Dendritic cell treated with granulocyte-macrophage colony-stimulating factor and Interleukin-4, amounts not matched to agents 40 ng/mL and 50 ng/mL, for 4 days (primary cell): ENCODE measurements around the gene DDT.
"Not testable (repeated sequence)": the region's sequence is repeated elsewhere in the genome, so short reads cannot be mapped to it uniquely, and the experiment has no call there.

Experiments
- H3K27ac Mint-ChIP-seq: one replicate; pipeline ENCODE4 v1.8.0; 2022; ENCODE audit warnings: mild to moderate bottlenecking, mixed read lengths
- H3K27me3 Mint-ChIP-seq: one replicate; pipeline ENCODE4 v1.8.0; 2022; ENCODE audit warnings: mild to moderate bottlenecking, mixed read lengths
- H3K36me3 Mint-ChIP-seq: one replicate; pipeline ENCODE4 v1.8.0; 2022; ENCODE audit warnings: low read depth, mixed read lengths
- H3K4me1 Mint-ChIP-seq: one replicate; pipeline ENCODE4 v1.8.0; 2022; ENCODE audit warnings: low read depth, mixed read lengths
- H3K4me3 Mint-ChIP-seq: one replicate; pipeline ENCODE4 v1.8.0; 2022; ENCODE audit warnings: mild to moderate bottlenecking, moderate library complexity, mixed read lengths
- H3K9me3 Mint-ChIP-seq: one replicate; pipeline ENCODE4 v1.8.0; 2022; ENCODE audit warnings: mixed read lengths
- intact Hi-C: fragments of 100-400 bp; cut with micrococcal nuclease; formaldehyde crosslinking; loops from one replicate; pipeline ENCODE4 v1.15.0; 2022

Gene DDT

DNA sequence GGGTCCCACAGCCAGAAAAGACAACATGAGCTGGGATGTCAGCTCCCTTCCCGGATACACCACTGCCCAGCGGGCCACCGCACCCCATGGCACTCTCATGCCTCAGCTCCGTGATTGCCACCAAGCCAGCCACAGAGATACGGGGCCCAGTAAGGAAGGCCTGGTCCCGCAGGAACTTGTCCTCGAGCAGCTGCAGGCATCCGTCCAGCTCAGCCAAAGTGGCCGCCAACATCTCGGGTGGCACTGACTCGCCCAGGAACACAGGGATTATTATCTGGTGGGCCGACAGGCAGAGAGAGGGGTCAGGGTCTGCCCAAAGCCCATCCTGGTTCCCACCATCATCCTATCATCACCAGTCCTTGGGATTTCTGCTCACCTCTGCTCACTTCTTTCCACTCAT lies 3.1 kb upstream of the DDT start:
- H3K36me3 Mint-ChIP-seq, H3K27me3 Mint-ChIP-seq, H3K9me3 Mint-ChIP-seq, H3K4me1 Mint-ChIP-seq, H3K27ac Mint-ChIP-seq, H3K4me3 Mint-ChIP-seq, intact Hi-C loops: not testable (repeated sequence)

DNA sequence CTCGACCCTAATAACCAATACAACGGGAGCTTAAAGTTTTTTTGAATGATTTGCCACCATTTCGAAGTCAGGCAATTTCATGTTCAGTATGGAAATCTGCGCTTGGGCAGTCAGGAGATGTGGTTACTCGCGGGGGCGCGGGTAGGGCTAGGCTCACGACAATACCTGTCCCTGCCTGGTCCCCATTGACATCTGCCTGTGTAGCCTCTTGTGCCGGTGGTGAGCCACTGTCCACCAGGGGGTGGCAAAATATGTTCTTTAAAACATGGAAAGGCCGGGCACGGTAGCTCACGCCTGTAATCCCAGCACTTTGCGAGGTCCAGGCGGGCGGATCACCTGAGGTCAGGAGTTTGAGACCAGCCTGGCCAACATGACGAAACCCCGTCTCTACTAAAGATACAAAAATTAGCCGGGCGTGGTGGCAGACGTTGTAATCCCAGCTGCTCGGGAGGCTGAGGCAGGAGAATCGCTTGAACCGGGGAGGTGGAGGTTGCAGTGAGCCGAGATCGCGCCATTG lies 653 bp upstream of the DDT start:
- H3K9me3 Mint-ChIP-seq, H3K27ac Mint-ChIP-seq, H3K27me3 Mint-ChIP-seq, H3K4me3 Mint-ChIP-seq: not testable (repeated sequence)
- H3K4me1 Mint-ChIP-seq = peaks cover 23% of the 10 kb centered on the region
- intact Hi-C loops = loop anchor here (5.0 kb wide), 2 partner anchors 43 to 63 kb away; no protein-coding TSS in a partner anchor
- peaks cover 23% of the 10 kb centered on the region for H3K36me3 Mint-ChIP-seq

DNA sequence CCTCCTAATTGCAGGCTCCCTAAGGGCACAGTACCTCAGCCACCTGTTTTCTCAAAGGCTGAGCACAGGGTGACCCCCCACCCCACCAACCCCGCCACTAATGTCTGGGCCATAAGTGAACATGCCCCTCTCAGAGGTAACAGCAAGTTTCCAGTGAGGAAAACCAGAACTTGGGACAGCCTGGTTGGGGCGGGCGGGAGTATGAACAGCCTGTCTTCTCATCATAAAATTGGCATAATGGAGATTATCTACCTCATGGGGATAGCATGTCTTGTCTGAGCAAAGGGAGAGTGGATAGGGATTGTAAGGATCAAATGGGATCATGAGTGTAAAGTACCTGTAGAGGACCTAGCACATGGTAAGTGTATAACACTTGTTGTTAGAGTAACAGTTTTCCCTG lies 2.3 kb downstream of the DDT start:
- not testable (repeated sequence) for H3K4me3 Mint-ChIP-seq, H3K9me3 Mint-ChIP-seq, H3K27ac Mint-ChIP-seq, H3K27me3 Mint-ChIP-seq
- intact Hi-C loops = loop anchor here (5.0 kb wide), 2 partner anchors 40 to 60 kb away; no protein-coding TSS in a partner anchor
- Mint-ChIP-seq H3K4me1 (peaks cover 33% of the 10 kb centered on the region), H3K36me3 (peaks cover 35% of the 10 kb centered on the region)

DNA sequence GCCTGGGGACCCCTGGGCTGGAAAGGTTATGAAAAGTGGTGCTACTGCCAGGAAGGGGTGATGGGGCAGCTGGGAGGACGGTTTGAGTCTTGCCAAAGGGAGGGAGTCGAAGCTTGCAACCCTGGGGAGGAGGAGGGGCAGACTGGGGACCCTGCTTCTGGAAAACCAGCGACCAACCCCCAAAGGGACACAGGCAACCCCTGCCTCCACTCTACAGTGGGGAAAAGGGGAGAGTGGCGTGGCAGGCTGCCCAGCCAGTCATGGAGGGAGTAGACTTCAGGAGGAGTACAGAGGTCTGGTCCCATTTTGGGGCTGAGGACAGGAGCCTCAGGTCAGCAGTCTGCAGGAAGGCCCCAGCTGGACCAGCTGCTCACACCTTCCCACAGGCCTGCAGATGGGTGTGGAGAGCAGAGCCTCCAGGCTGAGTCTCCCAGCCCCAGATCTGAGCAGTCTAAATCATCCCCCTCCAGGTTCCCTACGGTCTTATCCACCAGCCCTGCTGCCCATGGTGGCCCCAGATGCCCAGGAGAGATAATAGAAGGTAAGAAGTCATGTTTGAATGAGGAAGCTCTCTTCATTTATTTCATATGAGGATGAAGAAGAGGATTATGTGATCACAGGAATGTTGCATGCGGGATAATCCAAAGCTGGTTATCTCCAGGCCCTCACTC lies 3.3 kb downstream of the DDT start:
- H3K27ac Mint-ChIP-seq = no peak overlapping the region
- intact Hi-C loops = loop anchor here (5.0 kb wide), 2 partner anchors 39 to 59 kb away; no protein-coding TSS in a partner anchor
- peaks cover 33% of the 10 kb centered on the region for H3K4me1 Mint-ChIP-seq
- H3K4me3 Mint-ChIP-seq = no peak overlapping the region
- peaks cover 35% of the 10 kb centered on the region for H3K36me3 Mint-ChIP-seq
- H3K27me3 Mint-ChIP-seq = no peaks in the 10 kb centered on the region
- no peaks in the 10 kb centered on the region for H3K9me3 Mint-ChIP-seq

DNA sequence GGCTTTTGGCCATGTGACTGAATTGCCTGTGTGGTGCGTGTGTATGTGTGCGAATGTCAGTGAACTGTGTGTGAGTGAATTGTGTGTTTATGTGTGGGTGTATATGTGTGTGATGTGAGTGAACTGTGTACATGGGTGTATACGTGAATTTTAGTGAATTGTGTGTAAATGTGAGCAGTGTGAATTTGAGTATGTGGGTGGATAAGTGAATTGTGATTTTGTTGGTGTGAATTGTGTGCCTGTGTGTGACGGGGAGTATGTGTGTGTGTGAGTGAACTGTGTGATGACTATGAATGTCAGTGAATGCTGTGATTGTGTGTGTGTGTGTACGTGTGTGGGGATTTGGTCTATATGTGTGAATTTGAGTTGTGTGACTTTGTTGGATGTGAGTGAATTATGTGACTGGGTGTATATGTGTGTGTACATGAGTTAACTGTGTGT lies 4.0 kb downstream of the DDT start:
- no peak overlapping the region for H3K27ac Mint-ChIP-seq
- no peaks in the 10 kb centered on the region for H3K27me3 Mint-ChIP-seq
- H3K4me3 Mint-ChIP-seq = no peak overlapping the region
- H3K4me1 Mint-ChIP-seq = peaks cover 33% of the 10 kb centered on the region
- H3K9me3 Mint-ChIP-seq = no peaks in the 10 kb centered on the region
- H3K36me3 Mint-ChIP-seq = peaks cover 35% of the 10 kb centered on the region
- intact Hi-C loops = loop anchor here (5.0 kb wide), 2 partner anchors 38 to 58 kb away; no protein-coding TSS in a partner anchor

DNA sequence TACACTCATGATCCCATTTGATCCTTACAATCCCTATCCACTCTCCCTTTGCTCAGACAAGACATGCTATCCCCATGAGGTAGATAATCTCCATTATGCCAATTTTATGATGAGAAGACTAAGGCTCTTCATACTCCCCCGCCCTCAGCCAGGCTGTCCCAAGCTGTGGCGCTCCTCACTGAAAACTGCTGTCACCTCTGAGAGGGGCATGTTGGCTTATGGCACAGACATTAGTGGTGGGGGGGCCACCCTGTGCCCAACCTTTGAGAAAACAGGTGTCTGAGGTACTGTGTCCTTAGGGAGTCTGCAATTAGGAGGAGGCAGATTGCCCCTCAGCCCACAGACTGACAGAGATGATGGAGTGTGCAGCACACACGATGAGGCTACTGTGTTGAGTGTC lies 5.2 kb downstream of the DDT start:
- no peaks in the 10 kb centered on the region for H3K9me3 Mint-ChIP-seq
- no peaks in the 10 kb centered on the region for H3K27me3 Mint-ChIP-seq
- peaks cover 35% of the 10 kb centered on the region for H3K36me3 Mint-ChIP-seq
- H3K4me3 Mint-ChIP-seq = no peak overlapping the region
- H3K27ac Mint-ChIP-seq = peak overlapping the region; percentile 37
- H3K4me1 Mint-ChIP-seq = peaks cover 33% of the 10 kb centered on the region
- intact Hi-C loops = no loop called here

DNA sequence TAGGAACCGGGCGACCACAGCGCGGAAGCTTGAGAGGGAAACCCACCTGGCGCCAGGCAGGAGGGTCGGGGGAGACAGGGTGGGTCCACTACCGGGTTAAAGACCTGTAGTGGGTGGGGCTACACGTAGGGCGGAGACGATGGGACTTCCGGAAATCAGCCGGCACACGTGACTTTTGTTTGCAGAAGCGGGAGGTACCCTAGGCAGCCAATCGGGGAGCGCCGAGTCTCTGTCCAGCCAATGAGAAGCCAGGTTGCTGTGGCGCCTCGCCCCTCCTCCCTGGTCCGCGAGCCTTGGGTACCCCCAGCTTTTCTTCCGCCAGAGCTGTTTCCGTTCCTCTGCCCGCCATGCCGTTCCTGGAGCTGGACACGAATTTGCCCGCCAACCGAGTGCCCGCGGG lies 7.7 kb downstream of the DDT start, which contains the start of gene DDTL:
Gene DDTL, plus strand, starts transcription at position 321 of the 400 bp plus-strand sequence. Its CDS starts 27 bp downstream, at position 348.
- H3K27me3 Mint-ChIP-seq, intact Hi-C loops, H3K9me3 Mint-ChIP-seq, H3K4me3 Mint-ChIP-seq, H3K27ac Mint-ChIP-seq: not testable (repeated sequence)
- Mint-ChIP-seq H3K36me3 (peaks cover 28% of the 10 kb centered on the region), H3K4me1 (peaks cover 27% of the 10 kb centered on the region)

DNA sequence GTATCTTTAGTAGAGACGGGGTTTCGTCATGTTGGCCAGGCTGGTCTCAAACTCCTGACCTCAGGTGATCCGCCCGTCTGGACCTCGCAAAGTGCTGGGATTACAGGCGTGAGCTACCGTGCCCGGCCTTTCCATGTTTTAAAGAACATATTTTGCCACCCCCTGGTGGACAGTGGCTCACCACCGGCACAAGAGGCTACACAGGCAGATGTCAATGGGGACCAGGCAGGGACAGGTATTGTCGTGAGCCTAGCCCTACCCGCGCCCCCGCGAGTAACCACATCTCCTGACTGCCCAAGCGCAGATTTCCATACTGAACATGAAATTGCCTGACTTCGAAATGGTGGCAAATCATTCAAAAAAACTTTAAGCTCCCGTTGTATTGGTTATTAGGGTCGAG lies 8.1 kb downstream of the DDT start:
- H3K27me3 Mint-ChIP-seq, H3K4me3 Mint-ChIP-seq, intact Hi-C loops, H3K9me3 Mint-ChIP-seq, H3K27ac Mint-ChIP-seq: not testable (repeated sequence)
- H3K4me1 Mint-ChIP-seq = peaks cover 22% of the 10 kb centered on the region
- H3K36me3 Mint-ChIP-seq = peaks cover 24% of the 10 kb centered on the region

DNA sequence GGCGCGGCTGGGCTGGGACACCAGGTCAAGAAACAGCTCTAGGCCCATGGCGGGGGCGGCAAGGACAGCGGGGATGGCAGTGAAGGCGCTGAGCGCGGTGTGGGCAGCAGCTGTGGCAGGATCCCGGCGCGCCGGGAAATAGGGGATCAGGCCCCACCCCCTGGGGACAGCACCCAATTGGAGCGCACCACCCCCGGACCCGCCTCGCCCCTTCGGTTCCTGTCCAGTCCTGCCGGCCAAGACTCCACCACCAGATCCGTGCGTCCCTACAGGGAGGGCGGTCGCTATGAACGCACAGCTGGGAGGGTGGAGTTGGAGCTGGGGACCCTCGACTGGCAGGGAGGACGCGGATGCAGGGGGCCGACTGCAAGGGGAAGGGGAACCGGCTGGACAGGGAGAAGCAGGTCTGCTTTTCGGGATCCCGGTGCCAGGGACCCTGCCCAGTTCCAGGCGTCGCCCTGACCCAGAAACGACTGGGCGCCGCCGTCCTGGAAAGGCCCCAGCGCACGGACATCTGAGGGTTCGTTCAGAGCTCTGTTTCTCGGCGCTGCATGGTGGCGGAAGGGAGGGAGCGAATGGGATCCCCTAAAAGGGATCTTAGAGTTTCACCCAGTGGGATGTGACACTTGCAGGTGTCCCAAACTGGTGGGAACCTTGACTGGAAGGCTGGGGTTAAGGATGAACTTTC lies 13.0 kb downstream of the DDT start, which contains the start of gene GSTT2B:
Gene GSTT2B, minus strand, starts transcription at position 112 of the 688 bp plus-strand sequence. Its CDS starts 64 bp downstream, at position 48.
- intact Hi-C loops, H3K4me3 Mint-ChIP-seq: not testable (repeated sequence)

DNA sequence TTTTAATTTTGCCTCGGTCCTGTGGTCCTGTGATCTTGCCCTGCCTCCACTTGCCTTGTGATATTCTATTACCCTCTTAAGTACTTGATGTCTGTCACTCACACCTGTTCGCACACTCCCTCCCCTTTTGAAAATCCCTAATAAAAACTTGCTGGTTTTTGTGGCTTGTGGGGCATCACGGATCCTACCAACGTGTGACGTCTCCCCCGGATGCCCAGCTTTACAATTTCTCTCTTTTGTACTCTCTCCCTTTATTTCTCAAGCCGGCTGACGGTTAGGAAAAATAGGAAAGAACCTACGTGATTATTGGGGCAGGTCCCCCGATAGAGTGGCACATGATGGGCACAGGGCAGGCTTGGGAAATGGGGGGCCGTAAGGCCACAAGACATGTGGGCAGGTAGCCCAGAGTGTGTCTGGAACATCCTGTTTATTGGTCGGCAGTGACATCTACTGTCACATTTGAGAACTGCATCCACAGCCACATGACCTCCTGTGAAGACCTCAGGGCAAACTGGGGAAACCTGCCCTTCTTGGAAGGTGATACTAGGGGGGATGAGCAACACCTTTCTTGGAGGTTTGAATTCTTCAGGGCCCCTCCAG lies 17.8 kb downstream of the DDT start:
- H3K36me3 Mint-ChIP-seq, H3K4me1 Mint-ChIP-seq, intact Hi-C loops, H3K9me3 Mint-ChIP-seq, H3K27me3 Mint-ChIP-seq, H3K27ac Mint-ChIP-seq, H3K4me3 Mint-ChIP-seq: not testable (repeated sequence)

More for the DNA sequence above, 13.0 kb downstream of the DDT start, which contains the start of gene GSTT2B:
- H3K27ac Mint-ChIP-seq, H3K36me3 Mint-ChIP-seq, H3K4me1 Mint-ChIP-seq, H3K9me3 Mint-ChIP-seq, H3K27me3 Mint-ChIP-seq: not testable (repeated sequence)

DNA sequence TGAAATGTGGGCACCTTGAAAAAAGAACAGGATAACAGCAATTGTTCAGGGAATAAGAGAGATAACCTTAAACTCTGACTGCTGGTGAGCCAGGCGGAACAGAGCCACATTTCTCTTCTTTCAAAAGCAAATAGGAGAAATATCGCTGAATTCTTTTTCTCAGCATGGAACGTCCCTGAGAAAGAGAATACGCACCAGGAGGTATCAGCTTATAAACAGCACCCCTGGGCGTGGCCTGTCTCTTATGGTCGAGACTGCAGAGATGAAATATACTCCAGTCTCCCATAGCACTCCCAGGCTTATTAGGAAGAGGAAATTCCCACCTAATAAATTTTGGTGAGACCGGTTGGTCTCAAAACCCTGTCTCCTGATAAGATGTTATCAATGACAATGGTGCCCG lies 18.4 kb downstream of the DDT start:
- intact Hi-C loops, H3K27me3 Mint-ChIP-seq, H3K36me3 Mint-ChIP-seq, H3K4me1 Mint-ChIP-seq, H3K4me3 Mint-ChIP-seq, H3K27ac Mint-ChIP-seq, H3K9me3 Mint-ChIP-seq: not testable (repeated sequence)

DNA sequence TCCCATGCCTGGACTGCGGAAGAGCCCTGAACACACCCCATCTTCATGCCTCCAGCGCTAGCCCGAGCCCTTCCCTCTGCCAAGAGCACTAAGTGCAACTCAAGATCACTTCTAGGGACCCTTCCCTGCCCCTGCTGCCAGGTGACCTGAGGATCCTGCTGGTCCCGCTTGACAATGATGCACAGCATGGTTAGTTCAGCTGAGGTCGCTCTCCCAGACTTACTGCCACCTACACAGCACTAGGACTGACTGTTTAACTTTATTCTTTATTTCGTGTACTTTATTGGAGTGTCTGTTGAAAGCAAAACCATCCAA lies 19.3 kb downstream of the DDT start:
- H3K27ac Mint-ChIP-seq, H3K9me3 Mint-ChIP-seq, intact Hi-C loops, H3K27me3 Mint-ChIP-seq, H3K4me1 Mint-ChIP-seq, H3K4me3 Mint-ChIP-seq, H3K36me3 Mint-ChIP-seq: not testable (repeated sequence)

DNA sequence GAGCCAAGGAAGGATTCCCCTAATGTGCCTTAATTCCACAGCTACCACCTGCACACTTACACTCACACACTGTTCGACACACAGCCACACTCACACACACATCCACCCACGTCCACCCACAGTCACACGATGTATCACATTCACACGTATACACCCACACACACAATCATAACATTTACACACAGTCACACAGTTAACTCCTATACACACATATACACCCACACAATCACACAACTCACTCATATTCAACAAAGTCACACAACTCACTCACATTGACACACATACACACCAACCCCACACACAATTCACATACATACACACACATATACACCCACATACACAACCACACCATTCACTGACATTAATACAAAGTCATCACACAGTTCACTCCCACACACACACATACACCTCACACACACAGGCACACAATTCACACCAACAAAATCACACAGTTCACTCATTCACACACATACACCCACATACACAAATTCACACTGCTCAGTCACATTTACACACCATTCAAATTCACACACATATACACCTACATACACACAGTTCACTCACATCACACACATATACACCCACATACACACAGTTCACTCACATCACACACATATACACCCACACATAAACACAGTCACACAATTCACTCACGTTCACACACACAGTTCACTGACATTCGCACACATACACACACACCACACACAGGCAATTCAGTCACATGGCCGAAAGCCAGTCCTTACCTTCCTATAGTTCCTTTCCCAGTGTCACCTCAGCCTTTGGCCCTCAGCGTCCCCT lies 19.8 kb downstream of the DDT start:
- intact Hi-C loops, H3K36me3 Mint-ChIP-seq, H3K27ac Mint-ChIP-seq, H3K4me3 Mint-ChIP-seq, H3K4me1 Mint-ChIP-seq, H3K27me3 Mint-ChIP-seq, H3K9me3 Mint-ChIP-seq: not testable (repeated sequence)

DNA sequence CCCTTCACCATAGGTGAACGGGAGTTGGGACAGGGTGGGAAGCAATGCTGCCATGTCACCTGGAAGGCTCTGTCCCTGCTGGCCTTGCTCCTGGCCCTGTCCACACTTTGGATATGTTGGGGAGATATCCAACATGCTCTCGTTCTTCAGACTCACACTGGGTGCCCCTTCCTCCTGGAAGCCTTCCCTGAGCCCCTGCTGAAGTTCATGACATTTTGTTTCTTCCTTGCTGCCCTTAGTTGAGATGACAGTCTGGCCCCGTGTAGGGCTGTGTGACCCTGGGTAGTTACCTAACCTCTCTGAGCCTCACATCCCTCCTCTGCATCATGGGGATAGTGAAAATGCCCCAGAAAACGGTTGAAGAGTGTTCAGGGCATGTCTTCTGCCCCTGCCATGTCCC lies 20.8 kb downstream of the DDT start:
- intact Hi-C loops, H3K36me3 Mint-ChIP-seq, H3K9me3 Mint-ChIP-seq, H3K27ac Mint-ChIP-seq, H3K27me3 Mint-ChIP-seq, H3K4me1 Mint-ChIP-seq, H3K4me3 Mint-ChIP-seq: not testable (repeated sequence)
